ENCODE data around the gene CA4. TPM values are rescaled to one million over a fixed set of nuclear protein-coding genes. Genes with fewer than 3 reads are reported as not detected.

The CA4 gene
- total RNA-seq, 1 donor: under 0.01 TPM

Other genes with a start within 250 kb of the CA4 start
- gene RNFT1, start 185.2 kb upstream of the CA4 start, total RNA-seq: 21.5 TPM
- 39.3 TPM for gene HEATR6, start 71.1 kb upstream of the CA4 start, total RNA-seq
- gene USP32, start 242.2 kb downstream of the CA4 start, total RNA-seq: 28.5 TPM